Measurements from ENCODE around the gene CNTN5. TPM values are rescaled to one million over a fixed set of nuclear protein-coding genes. Genes with fewer than 3 reads are reported as not detected.

The CNTN5 gene
- total and polyA plus RNA-seq, 7 donors = under 0.01 to 0.46 TPM; not detected in 5

DNA sequence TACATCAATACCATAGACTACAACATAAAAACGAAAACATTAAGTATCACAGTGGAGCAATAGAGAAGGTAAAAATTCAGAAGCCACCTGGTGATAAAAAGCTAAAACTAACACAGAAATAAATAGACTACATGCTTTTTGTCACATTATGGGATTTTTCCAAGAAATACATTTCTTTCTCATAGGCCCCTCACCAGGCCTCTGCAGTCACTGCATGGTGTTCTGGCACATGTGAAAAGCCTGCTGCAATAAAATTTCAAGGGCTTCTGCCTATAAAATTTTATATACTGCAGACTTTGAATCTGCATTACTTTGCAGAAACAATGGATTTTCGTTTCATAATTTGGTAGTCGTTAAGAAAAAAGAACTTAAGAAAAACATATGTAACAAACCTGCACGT is 655.5 kb downstream of the CNTN5 start:
- intact Hi-C loops (cut with DNase I) = no loop called here
- DNase-seq (no peak), ATAC-seq (no peak)
- Histone ChIP-seq H3K36me3 (ENCODE audit: insufficient read depth in 1 of 2, low read depth in 1 of 2) (no peaks in the 10 kb centered on the region), H3K27me3 (ENCODE audit: insufficient read depth in 3 of 3, low read length in 2 of 3) (no peaks in the 10 kb centered on the region), H3K27ac (no peak overlapping the region), H3K4me3 (no peak overlapping the region), H3K9me3 (no peaks in the 10 kb centered on the region), H3K4me1 (no peaks in the 10 kb centered on the region)
- WGBS, 3 donors = 46 to 57% (median 52%) methylated on average over 4 of the region's 4 CpGs
- TF ChIP-seq, protein P1, sequence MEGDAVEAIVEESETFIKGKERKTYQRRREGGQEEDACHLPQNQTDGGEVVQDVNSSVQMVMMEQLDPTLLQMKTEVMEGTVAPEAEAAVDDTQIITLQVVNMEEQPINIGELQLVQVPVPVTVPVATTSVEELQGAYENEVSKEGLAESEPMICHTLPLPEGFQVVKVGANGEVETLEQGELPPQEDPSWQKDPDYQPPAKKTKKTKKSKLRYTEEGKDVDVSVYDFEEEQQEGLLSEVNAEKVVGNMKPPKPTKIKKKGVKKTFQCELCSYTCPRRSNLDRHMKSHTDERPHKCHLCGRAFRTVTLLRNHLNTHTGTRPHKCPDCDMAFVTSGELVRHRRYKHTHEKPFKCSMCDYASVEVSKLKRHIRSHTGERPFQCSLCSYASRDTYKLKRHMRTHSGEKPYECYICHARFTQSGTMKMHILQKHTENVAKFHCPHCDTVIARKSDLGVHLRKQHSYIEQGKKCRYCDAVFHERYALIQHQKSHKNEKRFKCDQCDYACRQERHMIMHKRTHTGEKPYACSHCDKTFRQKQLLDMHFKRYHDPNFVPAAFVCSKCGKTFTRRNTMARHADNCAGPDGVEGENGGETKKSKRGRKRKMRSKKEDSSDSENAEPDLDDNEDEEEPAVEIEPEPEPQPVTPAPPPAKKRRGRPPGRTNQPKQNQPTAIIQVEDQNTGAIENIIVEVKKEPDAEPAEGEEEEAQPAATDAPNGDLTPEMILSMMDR (IDR thresholded peaks at IDR 0.05) = no peak

- Histone ChIP-seq H3K9me3 (no peaks in the 10 kb centered on the region), H3K4me3 (no peak overlapping the region), H3K27ac (no peak overlapping the region), H3K27me3 (ENCODE audit: insufficient read depth in 3 of 3, low read length in 2 of 3) (no peaks in the 10 kb centered on the region), H3K4me1 (no peaks in the 10 kb centered on the region), H3K36me3 (ENCODE audit: insufficient read depth in 1 of 2, low read depth in 1 of 2) (no peaks in the 10 kb centered on the region)
- intact Hi-C loops (cut with DNase I) = no loop called here
- TF ChIP-seq, protein P1 (IDR thresholded peaks at IDR 0.05) = no peak
- DNase-seq (no peak), ATAC-seq (no peak)
- WGBS, 3 donors = 75 to 95% (median 79%) methylated on average over 1 of the region's 1 CpG
These were observed 661.4 kb downstream of the CNTN5 start for GRCh38 chr11:99682171-99682570.

DNA sequence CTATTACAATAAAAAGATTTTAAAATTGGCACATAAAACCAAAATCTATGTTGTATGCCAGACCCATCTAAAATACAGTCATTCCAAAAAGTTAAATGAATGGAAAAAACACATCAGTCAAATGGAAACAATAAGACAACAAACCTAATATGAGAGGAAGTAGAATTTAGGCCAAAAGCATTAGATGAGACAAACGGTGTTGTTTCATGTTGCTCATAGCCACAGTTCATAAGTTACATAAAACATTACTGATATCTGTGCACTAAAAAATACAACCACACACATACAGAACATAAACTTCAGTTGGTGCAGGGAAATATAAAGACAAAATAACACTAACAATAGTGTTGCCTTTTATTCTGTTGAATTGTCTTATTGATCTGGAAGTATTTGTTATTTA is 661.9 kb downstream of the CNTN5 start:
- no peaks in the 10 kb centered on the region for H3K27me3 ChIP-seq (ENCODE audit: insufficient read depth in 3 of 3, low read length in 2 of 3)
- no peaks in the 10 kb centered on the region for H3K4me1 ChIP-seq
- ATAC-seq (no peak), DNase-seq (no peak)
- intact Hi-C loops (cut with DNase I) = no loop called here
- 31 to 43% (median 38%) methylated on average over 1 of the region's 1 CpG for WGBS, 3 donors
- no peaks in the 10 kb centered on the region for H3K36me3 ChIP-seq (ENCODE audit: insufficient read depth in 1 of 2, low read depth in 1 of 2)
- H3K4me3 ChIP-seq = no peak overlapping the region
- H3K27ac ChIP-seq = no peak overlapping the region
- no peaks in the 10 kb centered on the region for H3K9me3 ChIP-seq
- TF ChIP-seq, protein P1 (IDR thresholded peaks at IDR 0.05) = no peak

DNA sequence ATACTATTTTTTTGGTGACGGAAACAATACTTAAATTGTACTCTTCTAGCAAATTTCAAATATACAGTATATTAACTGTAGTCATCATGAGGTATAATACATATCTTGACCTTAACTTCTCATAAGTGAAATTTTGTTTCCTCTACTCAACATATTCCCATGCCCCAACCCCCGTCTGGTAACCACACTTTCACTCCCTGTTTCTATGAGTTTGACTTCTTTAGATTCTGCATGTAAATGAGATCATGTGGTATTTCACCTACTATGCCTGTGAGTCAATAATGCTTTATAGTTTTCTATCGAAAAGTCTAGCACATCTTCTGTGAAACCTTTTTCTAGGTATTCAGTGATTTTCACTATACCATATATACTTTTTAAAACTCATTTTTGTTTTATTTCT is 663.2 kb downstream of the CNTN5 start:
- ATAC-seq = no peak
- WGBS, 3 donors = 83 to 91% (median 90%) methylated on average over 3 of the region's 3 CpGs
- Histone ChIP-seq H3K4me3 (no peak overlapping the region), H3K9me3 (no peaks in the 10 kb centered on the region), H3K27ac (no peak overlapping the region), H3K27me3 (ENCODE audit: insufficient read depth in 3 of 3, low read length in 2 of 3) (no peaks in the 10 kb centered on the region), H3K36me3 (ENCODE audit: insufficient read depth in 1 of 2, low read depth in 1 of 2) (no peaks in the 10 kb centered on the region), H3K4me1 (no peaks in the 10 kb centered on the region)
- intact Hi-C loops (cut with DNase I) = no loop called here
- TF ChIP-seq, protein P1 (IDR thresholded peaks at IDR 0.05) = no peak
- DNase-seq = no peak

GRCh38 chr11:99686838-99687237 is 666.1 kb downstream of the CNTN5 start:
- DNase-seq (no peak), ATAC-seq (no peak)
- intact Hi-C loops (cut with DNase I) = no loop called here
- WGBS, 3 donors = 72 to 87% (median 80%) methylated on average over 3 of the region's 3 CpGs
- no peaks in the 10 kb centered on the region for H3K27me3 ChIP-seq (ENCODE audit: insufficient read depth in 3 of 3, low read length in 2 of 3)
- no peaks in the 10 kb centered on the region for H3K9me3 ChIP-seq
- H3K36me3 ChIP-seq (ENCODE audit: insufficient read depth in 1 of 2, low read depth in 1 of 2) = no peaks in the 10 kb centered on the region
- no peak overlapping the region for H3K27ac ChIP-seq
- TF ChIP-seq, protein P1 (IDR thresholded peaks at IDR 0.05) = no peak
- H3K4me3 ChIP-seq = no peak overlapping the region
- no peaks in the 10 kb centered on the region for H3K4me1 ChIP-seq

Data from psoas muscle (tissue), 8 donors.